Stimulated activated CD4-positive, alpha-beta T cell treated with anti-CD3 and anti-CD28 coated beads, Interleukin-2, amount 100 ng/mL, for 24 hours (primary cell): ENCODE data around the gene TMEM218.
A peak's percentile ranks its signal among the peaks of the same experiment; 100 is the strongest.
"Not testable (repeated sequence)": the region's sequence is repeated elsewhere in the genome, so short reads cannot be mapped to it uniquely, and the experiment has no call there.

Experiments used
- DNase-seq, 2 donors: peaks; one replicate each; pipeline ENCODE4 v3.0.0-alpha.2; 2020

The TMEM218 gene

GRCh38 chr11:125074511-125075241, 36.8 kb downstream of the TMEM218 start:
- no peak for DNase-seq

- DNase-seq: no peak
Measured at GRCh38 chr11:125073616-125074483, 37.6 kb downstream of the TMEM218 start.

GRCh38 chr11:125072961-125073590, 38.4 kb downstream of the TMEM218 start:
- no peak for DNase-seq

GRCh38 chr11:125072218-125072960, 39.0 kb downstream of the TMEM218 start:
- DNase-seq: no peak

GRCh38 chr11:125071846-125072217, 39.6 kb downstream of the TMEM218 start:
- DNase-seq: no peak

- no peak for DNase-seq
Measured at GRCh38 chr11:125071435-125071834, 40.0 kb downstream of the TMEM218 start.

- DNase-seq: peak in 1 of 2 donors; percentile 17
Measured at GRCh38 chr11:125070699-125071254, 40.6 kb downstream of the TMEM218 start.

- DNase-seq: no peak
Measured at GRCh38 chr11:125069796-125070195, 41.6 kb downstream of the TMEM218 start.

- DNase-seq: no peak
Measured at GRCh38 chr11:125069008-125069407, 42.4 kb downstream of the TMEM218 start.

- no peak for DNase-seq
Measured at GRCh38 chr11:125068368-125068767, 43.1 kb downstream of the TMEM218 start.

- no peak for DNase-seq
Measured at GRCh38 chr11:125064070-125064469, 47.4 kb downstream of the TMEM218 start.

GRCh38 chr11:125063429-125064043, 47.9 kb downstream of the TMEM218 start:
- no peak for DNase-seq

- peak; percentile 39 to 61 for DNase-seq
Measured at GRCh38 chr11:125062931-125063428, 48.4 kb downstream of the TMEM218 start, which contains the start of gene SLC37A2. TSS of gene SLC37A2 (plus strand) at chr11:125063305. CDS start at chr11:125063368, 63 bp downstream.

- no peak for DNase-seq
Measured at GRCh38 chr11:125062218-125062930, 49.1 kb downstream of the TMEM218 start.

GRCh38 chr11:125061281-125061680, 50.1 kb downstream of the TMEM218 start:
- no peak for DNase-seq

GRCh38 chr11:125057693-125058016, 53.8 kb downstream of the TMEM218 start:
- DNase-seq: no peak

- no peak for DNase-seq
Measured at GRCh38 chr11:125056931-125057692, 54.3 kb downstream of the TMEM218 start.

GRCh38 chr11:125056111-125056510, 55.3 kb downstream of the TMEM218 start:
- not testable (repeated sequence) for DNase-seq

- DNase-seq: no peak
Measured at GRCh38 chr11:125055107-125055715, 56.2 kb downstream of the TMEM218 start.

GRCh38 chr11:125053167-125053566, 58.3 kb downstream of the TMEM218 start:
- DNase-seq: no peak
